Endothelial cell of umbilical vein (primary cell): ENCODE measurements around the gene NEK7. TPM values are rescaled to one million over a fixed set of nuclear protein-coding genes. Genes with fewer than 3 reads are reported as not detected.

Source experiments
- BruUV-seq: library from RNA; stranded (reverse); fragments of 400-500 nt; replicated peaks from 2 replicates; lab custom pipeline; 2021; lab: Mats Ljungman, UMichigan
- CTCF ChIA-PET: fragments of 300-600, 350-600 bp; sonication (Branson Sonifier 250); formaldehyde crosslinking; loops from one replicate; lab custom pipeline; 2021; ENCODE audit warnings: antibody characterized with exemption, inconsistent platforms; lab: Charles Lee
- POLR2A ChIA-PET: fragments of 300-600, 350-600 bp; sonication (Branson Sonifier 250); formaldehyde crosslinking; loops from one replicate; lab custom pipeline; 2021; ENCODE audit warnings: antibody characterized with exemption, inconsistent platforms; lab: Charles Lee
- DNase-seq: peaks from one replicate; pipeline ENCODE4 v3.0.0-alpha.2; 2011; ENCODE audit warnings: low read depth, low spot score
- FAIRE-seq: peaks from 2 replicates; lab custom pipeline; 2011; peaks lifted over from hg19 to GRCh38; lab: Jason Lieb, UNC
- H2AFZ ChIP-seq: 2 replicates; pipeline ENCODE4 v1.6.0; 2012; ENCODE audit warnings: low read depth, low read length, control low read depth, inconsistent platforms
- H3K27ac ChIP-seq: 2 replicates; pipeline ENCODE4 v1.5.1; 2011; ENCODE audit warnings: low read depth, mild to moderate bottlenecking, control low read depth, low read length, moderate library complexity; ENCODE audit not compliant: insufficient read depth
- H3K27me3 ChIP-seq, 2 experiments: 2 replicates each; pipeline versions ENCODE4 v1.6.0 to v1.6.1; 2011; ENCODE audit warnings: low read length in 2 of 2, mixed read lengths in 1 of 2; ENCODE audit not compliant: control insufficient read depth in 2 of 2, insufficient read depth in 2 of 2
- H3K36me3 ChIP-seq, 2 experiments: 2 replicates in 1 of 2; 3 replicates in 1 of 2; pipeline ENCODE4 v1.5.1; 2011; ENCODE audit warnings: low read length in 2 of 2, mild to moderate bottlenecking in 1 of 2, moderate library complexity in 1 of 2; ENCODE audit not compliant: control insufficient read depth in 2 of 2, insufficient read depth in 2 of 2; ENCODE audit errors: extremely low read depth in 1 of 2
- H3K4me1 ChIP-seq: 3 replicates; pipeline ENCODE4 v1.5.1; 2011; ENCODE audit warnings: mild to moderate bottlenecking, low read length; ENCODE audit not compliant: control insufficient read depth, insufficient read depth; ENCODE audit errors: extremely low read depth
- H3K4me2 ChIP-seq: 2 replicates; pipeline ENCODE4 v1.6.1; 2011; ENCODE audit warnings: low read length, control low read depth, mixed read lengths; ENCODE audit not compliant: insufficient read depth
- H3K4me3 ChIP-seq, 3 experiments: fragments of 200-600 bp in 1 of 3; sonication (generic), shearing (Covaris generic) in 1 of 3; replicated peaks in 1 of 3; 2 replicates each; pipeline ENCODE4 v1.5.1; 2011 to 2016; ENCODE audit warnings: control low read depth in 3 of 3, low read length in 3 of 3, mild to moderate bottlenecking in 2 of 3, inconsistent platforms in 1 of 3, low read depth in 1 of 3, moderate library complexity in 1 of 3; ENCODE audit not compliant: insufficient read depth in 1 of 3
- H3K79me2 ChIP-seq: 2 replicates; pipeline ENCODE4 v1.6.0; 2012; ENCODE audit warnings: low read length, inconsistent platforms; ENCODE audit not compliant: control insufficient read depth, insufficient read depth
- H3K9ac ChIP-seq: replicated peaks from 2 replicates; pipeline ENCODE3; 2011; ENCODE audit warnings: low read length, control low read depth; ENCODE audit not compliant: insufficient read depth; ENCODE audit errors: extremely low read depth
- H3K9me1 ChIP-seq: replicated peaks from 3 replicates; pipeline ENCODE4 v1.6.0; 2011; ENCODE audit warnings: mild to moderate bottlenecking, low read length; ENCODE audit not compliant: control insufficient read depth, insufficient read depth; ENCODE audit errors: extremely low read depth
- H3K9me3 ChIP-seq: replicated peaks from 2 replicates; pipeline ENCODE4 v1.5.1; 2012; ENCODE audit warnings: low read length, inconsistent platforms; ENCODE audit not compliant: control insufficient read depth, insufficient read depth
- H4K20me1 ChIP-seq: replicated peaks from 2 replicates; pipeline ENCODE3; 2011; ENCODE audit warnings: mild to moderate bottlenecking, low read length; ENCODE audit not compliant: control insufficient read depth, insufficient read depth; ENCODE audit errors: extremely low read depth
- EZH2 ChIP-seq: IDR thresholded peaks from 2 replicates; pipeline ENCODE4 v1.6.1; 2012; ENCODE audit warnings: borderline replicate concordance, low read depth, mild to moderate bottlenecking, moderate library complexity, low read length, inconsistent platforms; ENCODE audit not compliant: severe bottlenecking
- FOS ChIP-seq: IDR thresholded peaks from 2 replicates; pipeline ENCODE4 v1.6.1; 2011; ENCODE audit warnings: mild to moderate bottlenecking, low read length, moderate library complexity, borderline replicate concordance; ENCODE audit not compliant: insufficient read depth
- GATA2 ChIP-seq: IDR thresholded peaks from 2 replicates; pipeline ENCODE4 v1.7.0; 2011; ENCODE audit warnings: low read depth, mild to moderate bottlenecking, moderate library complexity, mixed read lengths, low read length; ENCODE audit not compliant: insufficient read length, insufficient read depth
- JUN ChIP-seq: IDR thresholded peaks from 2 replicates; pipeline ENCODE4 v1.6.1; 2011; ENCODE audit warnings: borderline replicate concordance, low read depth; ENCODE audit not compliant: insufficient read length, insufficient read depth
- MAX ChIP-seq: IDR thresholded peaks from 2 replicates; pipeline ENCODE4 v1.6.1; 2011; ENCODE audit not compliant: insufficient read depth, insufficient read length
- MYC ChIP-seq: IDR thresholded peaks from one replicate; pipeline ENCODE4 v1.6.1; 2011; ENCODE audit warnings: mild to moderate bottlenecking, low read depth, low read length
- POLR2A ChIP-seq: IDR thresholded peaks from 2 replicates; pipeline ENCODE4 v1.6.1; 2012; ENCODE audit warnings: low read depth, mild to moderate bottlenecking, control low read depth, low read length
- POLR2AphosphoS5 ChIP-seq: IDR thresholded peaks from 2 replicates; pipeline ENCODE4 v1.6.1; 2012; ENCODE audit warnings: low read depth, mild to moderate bottlenecking, control low read depth, low read length, moderate library complexity; ENCODE audit not compliant: insufficient read depth
- dilution Hi-C: fragments of 300-500 bp; cut with MboI; formaldehyde crosslinking; loops from one replicate; pipeline ENCODE4 v1.15.0; 2019; ENCODE audit warnings: low sequenced_read_pairs; ENCODE audit not compliant: extremely low pct_ligation_motif_present
- intact Hi-C: fragments of 100-400 bp; cut with micrococcal nuclease; formaldehyde crosslinking; loops from one replicate; pipeline ENCODE4 v1.10.0; 2022
- polyA plus RNA-seq, 4 experiments: library from polyadenylated mRNA; depleted of rRNA in 3 of 4; stranded (reverse) in 3 of 4; unstranded in 1 of 4; fragments of >200 nt; gene quantifications; 2 replicates each; pipeline versions ENCODE4 v1.2.1 to v1.2.3, GENCODE V29; 2011 to 2012; ENCODE audit warnings: missing spikeins in 1 of 4
- total RNA-seq: library from RNA; stranded (reverse); gene quantifications from 2 replicates; pipeline ENCODE4 v1.2.3, GENCODE V29; 2021
- TF ChIP-seq, protein P1 (sequence below), 2 donors: IDR thresholded peaks; 1 replicate in 1 of 2; 2 replicates in 1 of 2; pipeline ENCODE4 v1.5.1; 2011; ENCODE audit warnings: low read length in 2 of 2, mild to moderate bottlenecking in 2 of 2, moderate library complexity in 2 of 2, control low read depth in 1 of 2, inconsistent platforms in 1 of 2, low read depth in 1 of 2; ENCODE audit not compliant: insufficient read depth in 1 of 2; ENCODE audit errors: extremely low read depth in 1 of 2

NEK7 gene
- total and polyA plus RNA-seq, 2 donors (not counting 3 experiments of a cell fraction or from before 2014, with no cell fraction given): 22.6 to 45.7 TPM

GRCh38 chr1:198168227-198168626 lies 11.4 kb downstream of the NEK7 start:
- H3K79me2 ChIP-seq: peaks cover 91% of the 10 kb centered on the region
- intact Hi-C loops (no loop called here), dilution Hi-C loops (no loop called here)
- no peak overlapping the region for H3K4me3 ChIP-seq
- TF ChIP-seq POLR2AphosphoS5 (no peak), POLR2A (no peak)
- BruUV-seq: no TSS peak
- peaks cover 2% of the 10 kb centered on the region for H4K20me1 ChIP-seq
- H3K9me1 ChIP-seq: no peaks in the 10 kb centered on the region
- H3K9ac ChIP-seq: no peak overlapping the region
- DNase-seq (no peak), FAIRE-seq (no peak)
- ChIA-PET CTCF (interaction anchor here (1.0 to 1.5 kb wide), 2 partner anchors 10 to 12 kb away, joined by 3 to 5 read pairs; no protein-coding TSS in a partner anchor), POLR2A (no interaction called here)
- H3K27ac ChIP-seq: no peak overlapping the region
- H3K27me3 ChIP-seq: no peaks in the 10 kb centered on the region
- no peaks in the 10 kb centered on the region for H3K36me3 ChIP-seq
- peaks cover 41% of the 10 kb centered on the region for H3K4me1 ChIP-seq
- no peak overlapping the region for H3K4me2 ChIP-seq
- H2AFZ ChIP-seq: no peak overlapping the region
- no peaks in the 10 kb centered on the region for H3K9me3 ChIP-seq

GRCh38 chr1:198169672-198170071 lies 12.9 kb downstream of the NEK7 start:
- ChIA-PET POLR2A (no interaction called here), CTCF (interaction anchor here (1.0 to 1.3 kb wide), 4 partner anchors 9 to 51 kb away, joined by 3 to 5 read pairs (median 4); partner anchors contain the start of gene NEK7)
- BruUV-seq: no TSS peak
- peak overlapping the region; percentile 49 for H3K27ac ChIP-seq
- dilution Hi-C loops (no loop called here), intact Hi-C loops (no loop called here)
- peaks cover 41% of the 10 kb centered on the region for H3K4me1 ChIP-seq
- H2AFZ ChIP-seq: peak overlapping the region; percentile 1
- DNase-seq: peak; percentile 92
- no peak overlapping the region for H3K4me3 ChIP-seq
- no peak overlapping the region for H3K9ac ChIP-seq
- no peaks in the 10 kb centered on the region for H3K9me3 ChIP-seq
- TF ChIP-seq MYC (no peak), POLR2AphosphoS5 (peak; percentile 28), MAX (no peak), GATA2 (no peak), FOS (peak; percentile 64), POLR2A (no peak), EZH2 (no peak), JUN (peak; percentile 65)
- TF ChIP-seq, protein P1, sequence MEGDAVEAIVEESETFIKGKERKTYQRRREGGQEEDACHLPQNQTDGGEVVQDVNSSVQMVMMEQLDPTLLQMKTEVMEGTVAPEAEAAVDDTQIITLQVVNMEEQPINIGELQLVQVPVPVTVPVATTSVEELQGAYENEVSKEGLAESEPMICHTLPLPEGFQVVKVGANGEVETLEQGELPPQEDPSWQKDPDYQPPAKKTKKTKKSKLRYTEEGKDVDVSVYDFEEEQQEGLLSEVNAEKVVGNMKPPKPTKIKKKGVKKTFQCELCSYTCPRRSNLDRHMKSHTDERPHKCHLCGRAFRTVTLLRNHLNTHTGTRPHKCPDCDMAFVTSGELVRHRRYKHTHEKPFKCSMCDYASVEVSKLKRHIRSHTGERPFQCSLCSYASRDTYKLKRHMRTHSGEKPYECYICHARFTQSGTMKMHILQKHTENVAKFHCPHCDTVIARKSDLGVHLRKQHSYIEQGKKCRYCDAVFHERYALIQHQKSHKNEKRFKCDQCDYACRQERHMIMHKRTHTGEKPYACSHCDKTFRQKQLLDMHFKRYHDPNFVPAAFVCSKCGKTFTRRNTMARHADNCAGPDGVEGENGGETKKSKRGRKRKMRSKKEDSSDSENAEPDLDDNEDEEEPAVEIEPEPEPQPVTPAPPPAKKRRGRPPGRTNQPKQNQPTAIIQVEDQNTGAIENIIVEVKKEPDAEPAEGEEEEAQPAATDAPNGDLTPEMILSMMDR (IDR thresholded peaks at IDR 0.05; ENCODE audit: extremely low read depth in 1 of 2, insufficient read depth in 1 of 2, low read depth in 1 of 2, low read length in 2 of 2): no peak
- no peaks in the 10 kb centered on the region for H3K36me3 ChIP-seq
- FAIRE-seq: peak; percentile 76
- peak overlapping the region; percentile 30 for H3K4me2 ChIP-seq
- H4K20me1 ChIP-seq: peaks cover 4% of the 10 kb centered on the region
- no peaks in the 10 kb centered on the region for H3K27me3 ChIP-seq
- H3K9me1 ChIP-seq: no peaks in the 10 kb centered on the region
- peaks cover 87% of the 10 kb centered on the region for H3K79me2 ChIP-seq
